Measurements from ENCODE around the gene DAG1.

DAG1 gene

DNA sequence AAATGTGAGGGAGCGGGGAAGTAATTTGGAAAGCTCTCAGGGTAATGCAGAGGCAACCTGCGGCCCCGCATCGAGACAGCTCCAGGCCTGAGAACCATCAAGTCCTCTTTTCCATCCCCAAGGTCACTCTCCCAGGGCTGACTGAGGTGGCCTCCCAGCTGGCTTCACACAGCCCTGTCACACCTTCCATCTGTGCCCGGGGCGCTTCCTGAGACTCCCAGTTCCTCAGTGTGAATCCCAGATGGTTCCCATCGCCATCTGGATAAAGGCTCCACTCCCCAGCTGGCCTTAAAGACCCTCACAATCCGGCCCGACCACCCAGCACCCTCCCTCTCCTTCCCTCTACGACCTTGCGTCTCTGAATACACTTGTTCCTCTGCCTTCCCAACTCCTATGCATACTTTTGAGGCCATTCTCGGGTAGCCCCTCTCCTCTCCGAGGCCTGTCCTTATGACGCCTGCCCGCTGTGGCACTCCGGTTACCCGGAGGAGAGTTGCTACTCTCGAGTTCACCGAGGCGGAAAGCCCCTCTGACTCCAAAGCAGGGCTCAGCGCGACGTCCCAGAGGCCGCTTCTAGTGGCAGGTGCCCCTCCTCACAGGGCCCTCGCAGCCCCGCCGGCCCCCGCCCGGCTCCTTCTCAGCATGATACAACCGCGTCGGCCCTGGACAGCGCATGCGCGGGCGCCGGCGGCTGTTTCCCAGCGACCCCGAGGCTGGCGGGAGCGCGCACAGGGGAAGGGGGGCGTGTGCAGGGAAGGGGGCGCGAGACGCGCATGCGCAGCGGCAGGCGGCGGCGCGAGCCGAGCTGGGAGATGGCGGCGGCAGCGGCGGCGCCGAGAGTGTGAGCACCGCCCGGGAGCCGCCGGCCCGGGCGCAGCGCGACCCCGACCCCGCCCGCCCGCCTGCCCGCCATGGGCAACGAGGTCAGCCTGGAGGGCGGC, 83.9 kb downstream of the DAG1 start, which contains the start of gene BSN:
TSS of gene BSN (plus strand) at position 786 of the 941 bp plus-strand sequence. CDS start at position 912, 126 bp downstream.
- DNase-seq (ENCODE audit: low read depth, low spot score), result peak; percentile 41

DNA sequence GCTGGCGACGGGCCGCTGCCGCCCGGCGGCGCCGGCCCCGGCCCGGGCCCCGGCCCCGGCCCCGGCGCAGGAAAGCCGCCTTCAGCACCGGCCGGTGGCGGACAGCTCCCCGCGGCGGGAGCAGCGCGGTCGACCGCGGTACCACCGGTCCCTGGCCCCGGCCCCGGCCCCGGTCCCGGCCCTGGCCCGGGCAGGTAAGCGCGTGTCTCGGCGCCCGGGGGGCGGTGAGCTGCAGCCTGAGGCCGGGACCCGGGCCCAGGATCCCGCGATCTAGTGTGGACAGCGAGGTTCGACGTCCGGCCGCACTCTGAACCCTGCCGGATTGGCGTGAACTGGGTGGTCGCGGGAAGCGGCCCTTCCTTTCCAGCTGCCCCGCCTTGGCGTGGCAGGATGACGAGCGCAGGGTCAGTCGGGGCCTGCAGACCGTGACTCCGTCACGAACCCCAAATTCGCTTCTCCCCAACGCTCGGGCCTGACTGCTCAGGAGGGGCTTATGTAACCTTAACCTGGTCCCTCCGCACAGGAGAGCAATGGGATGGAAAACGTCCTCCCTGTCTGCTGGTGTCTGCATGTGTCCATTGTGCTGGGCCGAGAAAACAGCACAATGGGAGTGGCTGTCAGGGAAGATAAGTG, 84.7 kb downstream of the DAG1 start:
- no peak for DNase-seq (ENCODE audit: low read depth, low spot score)

DNA sequence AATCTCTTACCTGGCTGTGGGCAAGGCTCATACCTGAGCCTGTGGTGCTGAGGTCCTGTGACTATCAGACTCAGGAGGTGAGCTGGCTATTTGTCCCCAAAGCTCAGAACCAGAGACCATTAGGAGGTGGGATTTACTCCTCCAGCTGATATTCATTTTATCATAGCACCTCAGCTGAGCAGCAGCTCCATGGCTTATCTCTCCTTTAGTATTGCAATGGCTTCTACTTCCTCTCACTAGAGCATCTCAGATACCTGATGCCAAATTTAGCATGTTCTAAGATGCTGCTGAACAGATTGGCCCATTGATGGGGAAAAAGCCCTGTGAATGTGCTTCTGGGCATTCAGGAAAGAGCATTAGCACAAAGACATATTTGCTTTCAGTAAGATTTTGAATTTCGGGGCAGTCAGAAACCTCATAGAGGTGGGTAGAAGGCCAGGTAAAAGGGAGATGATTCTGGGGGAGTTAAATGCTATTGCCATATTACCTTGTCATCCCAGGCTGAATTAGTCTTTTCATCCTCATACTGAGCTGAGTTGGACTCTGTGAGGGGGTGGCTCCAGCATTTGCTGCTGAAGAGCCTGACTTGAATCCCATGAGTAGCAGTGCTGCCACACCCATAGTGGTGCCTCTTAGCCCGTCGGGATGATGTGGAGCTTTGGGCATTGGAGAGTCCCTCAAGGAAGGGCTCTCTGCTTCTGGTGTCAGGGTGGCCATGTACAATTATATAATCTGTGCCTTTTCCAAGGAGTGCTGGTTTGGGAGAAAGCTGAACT, 86.6 kb downstream of the DAG1 start:
- DNase-seq (ENCODE audit: low read depth, low spot score), result no peak

DNA sequence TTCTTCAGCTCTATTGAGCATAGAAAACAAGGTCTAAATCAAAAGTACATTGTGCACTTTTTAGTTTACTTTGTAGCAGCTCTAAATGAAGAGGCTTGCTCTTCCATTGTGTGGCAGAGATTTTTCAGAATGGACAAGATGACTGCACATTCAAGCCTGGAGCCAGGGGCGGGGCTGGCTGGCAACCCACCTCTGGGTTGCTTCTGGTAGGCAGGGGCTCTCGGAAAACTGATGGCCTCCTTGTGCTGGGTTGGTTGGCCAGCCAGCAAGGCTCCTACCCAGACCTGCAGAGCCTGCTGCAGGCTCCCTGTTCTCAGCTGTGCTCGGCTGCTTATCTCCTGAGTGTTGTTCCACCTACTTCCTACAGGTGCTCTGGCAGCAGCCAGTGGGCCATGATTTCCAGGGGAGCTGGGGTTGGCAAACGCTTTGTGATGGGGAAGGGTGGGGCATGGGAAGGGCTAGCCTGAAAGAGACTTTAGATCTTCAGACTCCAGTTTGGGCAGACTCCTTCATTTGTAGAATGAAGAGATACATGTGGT, 93.0 kb downstream of the DAG1 start:
- no peak for DNase-seq (ENCODE audit: low read depth, low spot score)

GRCh38 chr3:49563766-49564165, 93.7 kb downstream of the DAG1 start:
- DNase-seq (ENCODE audit: low read depth, low spot score), result no peak

GRCh38 chr3:49566312-49566711, 96.2 kb downstream of the DAG1 start:
- no peak for DNase-seq (ENCODE audit: low read depth, low spot score)

DNA sequence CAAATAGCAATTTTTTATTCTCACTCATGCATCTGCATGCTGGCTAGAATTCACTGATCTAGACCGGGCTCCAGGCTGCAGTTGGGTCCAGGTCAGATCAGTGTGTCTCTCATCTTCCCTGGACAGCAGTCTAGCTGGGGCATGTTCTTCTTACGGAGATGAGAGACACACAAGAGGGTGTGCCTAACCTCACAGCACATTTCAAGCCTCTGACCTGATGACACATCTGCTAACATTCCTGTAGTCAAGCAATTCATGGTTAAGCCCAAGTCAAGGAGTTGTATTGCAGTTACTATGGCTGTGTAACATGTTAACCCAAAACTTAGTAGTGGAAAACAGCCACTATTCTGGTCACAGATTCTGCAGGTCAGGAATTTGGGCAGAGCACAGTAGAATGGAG, 97.3 kb downstream of the DAG1 start:
- DNase-seq (ENCODE audit: low read depth, low spot score), result no peak

DNA sequence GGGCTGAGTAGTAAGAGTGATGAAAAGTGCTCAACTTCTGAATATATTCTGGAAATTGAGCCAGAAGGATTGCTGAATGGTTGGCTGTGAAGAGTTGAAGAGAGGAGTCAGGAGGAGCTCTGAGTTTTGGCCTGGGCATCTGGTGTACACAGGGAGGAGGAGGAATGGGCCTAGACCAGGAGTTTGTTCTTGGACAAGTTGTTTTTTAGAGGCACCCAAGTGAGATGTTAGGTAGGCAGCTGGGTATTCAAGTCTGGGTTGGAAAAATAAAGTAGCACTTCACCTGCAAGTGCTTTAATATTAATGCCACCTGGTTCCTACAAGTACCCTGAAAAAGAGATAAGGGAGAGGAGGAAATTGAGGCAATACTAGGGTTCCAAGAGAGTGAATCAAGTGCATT, 98.9 kb downstream of the DAG1 start:
- no peak for DNase-seq (ENCODE audit: low read depth, low spot score)

- DNase-seq (ENCODE audit: low read depth, low spot score), result no peak
These were observed 100.1 kb downstream of the DAG1 start for GRCh38 chr3:49570028-49570654.

DNA sequence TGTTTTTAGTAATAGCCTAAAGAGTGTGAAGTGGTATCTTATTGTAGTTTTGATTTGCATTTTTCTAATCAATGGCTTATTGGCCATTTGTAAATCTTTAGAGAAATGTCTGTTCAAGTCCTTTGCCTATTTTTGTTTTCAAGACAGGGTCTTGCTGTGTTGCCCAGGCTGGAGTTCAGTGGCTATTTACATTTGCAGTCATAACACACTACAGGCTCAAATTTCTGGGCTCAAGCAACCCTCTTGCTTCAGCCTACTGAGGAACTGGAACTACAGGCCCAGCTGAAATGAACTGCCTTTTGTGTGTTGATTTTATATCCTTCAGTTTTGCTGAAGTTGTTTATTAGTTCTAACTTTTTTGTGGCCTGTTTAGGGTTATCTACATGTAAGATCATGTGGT, 112.1 kb downstream of the DAG1 start:
- no peak for DNase-seq (ENCODE audit: low read depth, low spot score)
